Bladder microvascular endothelial cell (primary cell): ENCODE measurements around the gene CSPG4. TPM values are rescaled to one million over a fixed set of nuclear protein-coding genes. Genes with fewer than 3 reads are reported as not detected.

Source experiments
- total RNA-seq: library from RNA; depleted of rRNA; stranded (reverse); fragments of >200 nt; gene quantifications from 2 replicates; pipeline ENCODE4 v1.2.3, GENCODE V29; 2014

Gene CSPG4
- total RNA-seq = 1.1 and 4.7 TPM in 2 replicates

GRCh38 chr15:75712668-75713337, at the start of gene CSPG4:
Gene CSPG4, minus strand, starts transcription at chr15:75712848. Its CDS starts 93 bp downstream, at chr15:75712755.

GRCh38 chr15:75647370-75648155, 65.1 kb downstream of the CSPG4 start, which contains the start of gene SNX33:
Gene SNX33, plus strand, starts transcription at chr15:75647912. Its CDS starts 1,191 bp downstream, at chr15:75649103.

GRCh38 chr15:75639709-75640482, 72.8 kb downstream of the CSPG4 start, which contains the start of gene IMP3:
Gene IMP3, minus strand, starts transcription at chr15:75640224. Its CDS starts 56 bp downstream, at chr15:75640168.

GRCh38 chr15:75625542-75626347, 86.9 kb downstream of the CSPG4 start, which contains the start of gene SNUPN:
Gene SNUPN, minus strand, starts transcription at chr15:75625725. Its CDS starts 4,674 bp downstream, at chr15:75621051.

Other genes with a start within 250 kb of the CSPG4 start
- 14.4 and 21.2 TPM in 2 replicates for gene PTPN9, start 133.5 kb downstream of the CSPG4 start, total RNA-seq
- 13.3 and 21.1 TPM in 2 replicates for gene SNUPN, start 87.1 kb downstream of the CSPG4 start, total RNA-seq
- 56.8 and 66.0 TPM in 2 replicates for gene IMP3, start 72.6 kb downstream of the CSPG4 start, total RNA-seq
- 6.6 and 15.7 TPM in 2 replicates for gene SNX33, start 64.9 kb downstream of the CSPG4 start, total RNA-seq
- gene UBE2Q2, start 130.6 kb upstream of the CSPG4 start, total RNA-seq = 30.3 and 58.5 TPM in 2 replicates
- 51.6 and 83.6 TPM in 2 replicates for gene FBXO22, start 191.0 kb upstream of the CSPG4 start, total RNA-seq